GM19025 (cell line): ENCODE data around the gene LSR.

ENCODE experiments used
- ATAC-seq: cut with Tn5 transposase; IDR thresholded peaks from one replicate; pipeline ENCODE4 v1.9.1; 2021; ENCODE audit warnings: mild to moderate bottlenecking, low read depth, moderate library complexity; ENCODE audit not compliant: unreplicated experiment

The LSR gene

DNA sequence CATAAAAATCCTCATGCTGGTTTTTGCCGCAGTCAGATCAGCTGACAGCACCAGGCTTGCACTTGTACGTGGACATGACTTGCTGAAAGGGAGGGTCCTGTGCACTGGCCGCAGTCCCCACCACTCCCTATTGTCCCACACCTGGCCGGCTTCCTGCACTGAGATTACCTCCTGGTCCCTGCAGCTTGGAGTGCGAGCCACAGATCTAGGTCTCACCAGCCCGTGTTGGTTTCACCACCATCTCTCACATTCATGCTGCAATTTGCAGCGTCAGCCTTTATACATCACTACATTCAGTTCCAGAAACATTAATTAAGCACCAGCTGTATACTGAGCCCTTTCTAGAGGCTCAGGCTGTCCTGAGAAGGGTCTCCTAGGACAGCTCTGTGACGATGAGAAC is 65.2 kb downstream of the LSR start:
- ATAC-seq: no peak

DNA sequence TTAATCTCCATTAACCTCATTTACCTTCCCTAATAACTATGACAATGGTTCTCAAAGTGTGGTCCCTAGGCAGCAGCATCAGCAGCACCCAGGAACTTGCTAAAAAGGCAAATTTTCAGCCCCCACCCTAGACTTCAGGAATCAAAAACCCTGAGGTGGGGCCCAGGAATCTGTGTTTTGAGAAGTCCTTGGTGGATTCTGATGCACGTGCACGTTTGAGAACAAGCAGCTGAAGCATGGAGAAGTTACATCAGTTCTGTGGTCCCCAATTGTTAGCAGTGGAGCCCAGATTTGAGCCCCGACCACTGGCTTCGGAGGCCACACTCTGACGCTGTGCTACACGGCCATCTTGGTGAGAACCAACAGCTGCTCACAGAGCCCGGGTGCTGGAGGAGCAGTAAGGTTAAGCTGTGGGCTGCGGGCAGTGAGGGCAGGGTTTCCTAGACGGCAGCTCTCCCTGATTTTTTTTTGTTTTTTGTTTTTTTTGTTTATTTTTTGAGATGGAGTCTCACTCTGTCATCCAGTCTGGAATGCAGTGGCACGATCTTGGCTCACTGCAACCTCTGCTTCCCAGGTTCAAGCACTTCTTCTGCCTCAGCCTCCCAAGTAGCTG is 66.2 kb downstream of the LSR start:
- no peak for ATAC-seq

DNA sequence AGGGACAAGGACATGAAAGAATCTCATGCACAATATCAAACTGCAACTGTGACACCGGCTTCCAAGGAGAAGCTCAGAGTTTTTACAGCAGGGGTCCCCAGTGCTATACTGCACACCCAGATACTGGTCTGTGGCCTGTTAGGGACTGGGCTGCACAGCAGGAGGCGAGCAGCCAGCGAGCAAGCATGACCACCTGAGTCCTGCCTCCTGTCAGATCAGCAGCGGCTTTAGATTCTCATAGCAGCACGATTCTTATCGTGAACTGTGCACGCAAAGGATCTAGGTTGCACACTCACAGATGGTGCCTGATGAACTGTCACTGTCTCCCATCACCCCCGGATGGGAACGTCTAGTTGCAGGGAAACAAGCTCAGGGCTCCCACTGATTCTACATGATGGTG is 67.1 kb downstream of the LSR start:
- ATAC-seq: no peak

DNA sequence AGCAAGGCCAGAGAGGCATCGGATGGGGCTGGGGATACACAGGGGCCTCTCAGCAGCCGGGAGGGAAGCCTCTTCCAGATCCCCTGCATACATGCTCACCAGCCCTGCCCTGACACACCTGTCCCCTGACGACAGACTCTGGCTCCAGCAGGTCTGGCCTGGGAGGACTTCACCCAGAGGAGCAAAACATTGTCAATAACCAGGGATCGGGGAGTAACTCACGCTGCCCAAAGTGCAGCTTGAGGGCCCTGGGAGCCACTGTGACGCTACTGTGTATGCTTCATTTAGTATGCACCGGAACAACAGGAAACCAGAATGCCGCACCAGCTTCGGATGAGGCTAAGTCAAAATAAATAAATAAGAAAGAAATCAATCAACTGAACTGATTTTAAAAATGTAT is 67.8 kb downstream of the LSR start:
- no peak for ATAC-seq
